GM10248 (cell line): Measurements from ENCODE around the gene MRPS6.

Experiments
- CTCF ChIA-PET: fragments of 300-600 bp; sonication (Branson Sonifier 250); formaldehyde crosslinking; extraction: SDS; loops from one replicate; lab custom pipeline; 2021; ENCODE audit warnings: antibody characterized with exemption; lab: Yijun Ruan, JAX
- POLR2A ChIA-PET: fragments of 350-650 bp; sonication (Branson Sonifier 250); formaldehyde crosslinking; extraction: SDS; loops from one replicate; lab custom pipeline; 2020; ENCODE audit warnings: antibody characterized with exemption; lab: Yijun Ruan, JAX
- DNase-seq: peaks from one replicate; pipeline ENCODE4 v3.0.0; 2012; ENCODE audit errors: extremely low spot score
- TF ChIP-seq, protein P1 (sequence below): IDR thresholded peaks from 2 replicates; pipeline ENCODE4 v1.5.1; 2012; ENCODE audit warnings: mild to moderate bottlenecking, low read depth; ENCODE audit errors: extremely low read depth, missing control alignments, control extremely low read depth

MRPS6 gene

DNA sequence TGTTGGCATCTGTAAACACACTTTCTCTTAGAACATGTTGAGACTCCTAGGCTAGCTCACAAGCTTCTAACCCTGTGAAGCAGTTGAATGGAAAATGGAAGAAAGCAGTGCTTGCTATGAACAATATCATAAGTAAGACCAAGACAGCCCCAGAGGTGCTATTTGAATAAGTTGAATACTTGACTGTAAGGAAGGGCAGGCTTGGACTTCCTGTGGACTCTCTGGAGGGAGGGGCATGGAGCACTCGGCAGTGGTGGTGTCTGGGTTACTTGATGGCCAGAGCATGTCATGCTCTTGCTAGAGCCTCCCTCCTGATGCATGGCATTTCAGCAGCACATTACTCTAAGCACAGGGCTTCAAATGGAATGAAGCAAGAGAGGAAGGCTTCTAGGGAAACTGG is 60.0 kb downstream of the MRPS6 start:
- TF ChIP-seq, protein P1, sequence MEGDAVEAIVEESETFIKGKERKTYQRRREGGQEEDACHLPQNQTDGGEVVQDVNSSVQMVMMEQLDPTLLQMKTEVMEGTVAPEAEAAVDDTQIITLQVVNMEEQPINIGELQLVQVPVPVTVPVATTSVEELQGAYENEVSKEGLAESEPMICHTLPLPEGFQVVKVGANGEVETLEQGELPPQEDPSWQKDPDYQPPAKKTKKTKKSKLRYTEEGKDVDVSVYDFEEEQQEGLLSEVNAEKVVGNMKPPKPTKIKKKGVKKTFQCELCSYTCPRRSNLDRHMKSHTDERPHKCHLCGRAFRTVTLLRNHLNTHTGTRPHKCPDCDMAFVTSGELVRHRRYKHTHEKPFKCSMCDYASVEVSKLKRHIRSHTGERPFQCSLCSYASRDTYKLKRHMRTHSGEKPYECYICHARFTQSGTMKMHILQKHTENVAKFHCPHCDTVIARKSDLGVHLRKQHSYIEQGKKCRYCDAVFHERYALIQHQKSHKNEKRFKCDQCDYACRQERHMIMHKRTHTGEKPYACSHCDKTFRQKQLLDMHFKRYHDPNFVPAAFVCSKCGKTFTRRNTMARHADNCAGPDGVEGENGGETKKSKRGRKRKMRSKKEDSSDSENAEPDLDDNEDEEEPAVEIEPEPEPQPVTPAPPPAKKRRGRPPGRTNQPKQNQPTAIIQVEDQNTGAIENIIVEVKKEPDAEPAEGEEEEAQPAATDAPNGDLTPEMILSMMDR = no peak
- ChIA-PET POLR2A (interaction anchor here (0.8 kb wide), 1 partner anchor 60 kb away, joined by 3 read pairs; the partner anchor contains the start of genes MRPS6 and SLC5A3), CTCF (interaction anchor here (1.1 to 2.6 kb wide), 4 partner anchors 9 to 69 kb away, joined by 3 to 11 read pairs (median 4); no protein-coding TSS in a partner anchor)
- no peak for DNase-seq

DNA sequence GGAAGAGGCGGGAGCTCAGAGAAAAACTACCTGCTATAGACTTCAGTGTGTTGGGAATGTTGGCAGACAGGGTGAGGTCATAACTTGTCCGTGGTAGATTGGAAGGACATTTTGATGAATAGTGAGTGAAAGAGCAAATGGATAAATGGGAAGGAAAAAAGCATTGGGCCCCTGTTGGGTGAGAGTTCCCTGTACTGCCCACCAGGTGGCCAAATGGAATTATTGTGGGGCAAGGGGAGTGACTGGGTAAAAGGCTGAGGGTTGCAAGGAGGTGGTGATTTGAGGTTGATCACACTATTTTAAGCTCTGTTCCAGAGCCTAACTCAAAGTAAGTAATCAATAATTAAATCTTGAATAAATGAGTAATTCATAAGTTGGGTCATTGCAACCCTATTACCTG is 60.4 kb downstream of the MRPS6 start:
- POLR2A ChIA-PET = interaction anchor here (0.8 kb wide), 1 partner anchor 61 kb away, joined by 3 read pairs; the partner anchor contains the start of genes MRPS6 and SLC5A3
- TF ChIP-seq, protein P1 = no peak
- CTCF ChIA-PET = interaction anchor here (1.5 to 2.6 kb wide), 2 partner anchors 11 to 13 kb away, joined by 6 to 11 read pairs; no protein-coding TSS in a partner anchor
- no peak for DNase-seq

DNA sequence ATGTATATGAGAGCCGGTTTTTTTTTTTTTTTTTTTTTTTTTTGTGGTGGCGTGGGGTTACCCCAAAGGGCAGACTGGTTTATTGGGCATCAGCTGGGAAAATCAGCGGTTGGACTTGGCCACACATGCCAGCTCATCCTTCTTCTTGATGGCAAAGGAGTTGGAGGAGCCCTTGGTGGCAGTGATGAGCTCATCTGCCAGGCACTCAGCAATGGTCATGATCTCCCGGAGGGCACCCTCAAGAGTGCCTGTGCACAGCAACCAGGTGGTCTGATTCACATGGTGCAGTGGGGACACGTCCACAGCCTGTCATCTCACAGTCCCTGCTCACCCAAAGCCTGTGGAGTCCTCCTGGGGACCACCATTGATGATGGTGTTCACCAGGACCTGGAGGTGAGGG is 62.0 kb downstream of the MRPS6 start:
- DNase-seq = no peak
- TF ChIP-seq, protein P1 = no peak
- ChIA-PET CTCF (interaction anchor here (1.1 to 2.6 kb wide), 3 partner anchors 14 to 213 kb away, joined by 3 to 11 read pairs (median 6); no protein-coding TSS in a partner anchor), POLR2A (no interaction called here)

DNA sequence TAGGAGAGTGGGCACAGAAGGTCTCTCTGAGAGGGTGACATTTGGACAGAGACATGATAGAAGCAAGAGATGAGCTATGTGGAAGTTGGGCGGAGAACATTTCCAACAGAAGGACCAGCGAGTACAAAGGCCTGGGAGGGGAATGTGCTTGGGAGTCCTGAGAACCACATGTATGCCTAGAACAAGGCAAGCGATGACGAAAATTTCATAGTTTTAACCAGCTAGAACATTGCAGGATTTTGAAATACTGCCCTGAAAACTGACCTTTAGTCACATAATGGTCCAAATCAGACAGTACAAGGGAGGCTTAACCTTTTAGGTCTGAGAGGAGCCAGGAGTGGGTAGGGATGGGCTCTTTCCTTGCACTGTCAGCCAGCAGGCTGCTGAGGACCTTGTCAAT is 68.0 kb downstream of the MRPS6 start:
- POLR2A ChIA-PET = no interaction called here
- TF ChIP-seq, protein P1 = no peak
- DNase-seq = no peak
- CTCF ChIA-PET = interaction anchor here (1.2 to 2.4 kb wide), 3 partner anchors 14 to 26 kb away, joined by 3 to 7 read pairs (median 3); no protein-coding TSS in a partner anchor

DNA sequence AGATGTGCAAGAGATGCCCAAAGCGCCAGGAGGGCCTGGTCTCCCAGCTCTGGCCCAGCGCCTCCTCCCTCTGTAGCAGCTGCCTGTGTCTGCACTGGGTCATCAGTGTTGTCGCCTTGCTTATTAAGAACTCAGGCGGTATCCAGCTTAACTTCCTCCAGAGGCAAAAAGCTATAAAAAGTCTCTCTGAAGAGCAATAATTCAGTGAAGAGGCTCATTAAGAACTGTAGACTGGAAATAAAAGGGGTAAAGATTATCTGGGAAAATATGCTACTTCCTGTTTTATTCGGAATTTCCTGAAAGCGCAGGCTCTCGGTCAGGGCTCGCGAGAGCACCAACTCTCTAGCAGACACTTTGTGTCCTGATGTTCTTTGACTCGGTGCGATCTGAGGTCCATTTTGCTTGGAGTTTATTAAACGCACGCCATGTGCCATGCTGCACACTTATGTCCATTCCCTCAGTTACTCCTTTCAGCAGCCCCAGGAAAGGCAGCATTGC is 70.4 kb downstream of the MRPS6 start:
- ChIA-PET POLR2A (no interaction called here), CTCF (interaction anchor here (1.6 kb wide), 1 partner anchor 10 kb away, joined by 6 read pairs; no protein-coding TSS in a partner anchor)
- TF ChIP-seq, protein P1 = no peak
- no peak for DNase-seq

DNA sequence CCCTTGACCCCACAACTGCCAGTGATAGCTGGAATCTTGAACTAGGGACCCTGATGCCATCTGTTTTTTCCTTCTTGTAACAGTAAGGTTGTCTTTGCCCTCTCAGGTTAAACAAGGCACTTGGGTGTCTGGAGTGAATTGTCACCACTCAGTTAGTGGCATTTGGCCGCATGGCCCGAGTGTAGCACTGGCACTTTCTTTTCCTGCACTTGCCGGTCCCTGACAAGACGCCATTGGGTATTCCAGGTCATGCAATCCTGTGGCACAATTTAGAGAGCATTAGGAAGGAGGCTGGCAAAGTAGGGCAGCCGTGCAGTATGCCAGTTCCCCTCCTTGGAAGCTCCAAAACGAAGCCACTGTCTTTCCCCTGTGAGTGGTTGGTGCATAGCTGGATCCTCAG is 70.8 kb downstream of the MRPS6 start:
- CTCF ChIA-PET = interaction anchor here (1.6 kb wide), 1 partner anchor 10 kb away, joined by 6 read pairs; no protein-coding TSS in a partner anchor
- POLR2A ChIA-PET = no interaction called here
- TF ChIP-seq, protein P1 = no peak
- no peak for DNase-seq
